NOMO-1 treated with dmso at 0.1 percent for 144 hours (cell line): Measurements from ENCODE around the gene SFTPD.

Source experiments
- DNase-seq: peaks from one replicate; lab custom pipeline; 2025; ENCODE audit not compliant: unreplicated experiment; lab: John Stamatoyannopoulos, UW

SFTPD gene

DNA sequence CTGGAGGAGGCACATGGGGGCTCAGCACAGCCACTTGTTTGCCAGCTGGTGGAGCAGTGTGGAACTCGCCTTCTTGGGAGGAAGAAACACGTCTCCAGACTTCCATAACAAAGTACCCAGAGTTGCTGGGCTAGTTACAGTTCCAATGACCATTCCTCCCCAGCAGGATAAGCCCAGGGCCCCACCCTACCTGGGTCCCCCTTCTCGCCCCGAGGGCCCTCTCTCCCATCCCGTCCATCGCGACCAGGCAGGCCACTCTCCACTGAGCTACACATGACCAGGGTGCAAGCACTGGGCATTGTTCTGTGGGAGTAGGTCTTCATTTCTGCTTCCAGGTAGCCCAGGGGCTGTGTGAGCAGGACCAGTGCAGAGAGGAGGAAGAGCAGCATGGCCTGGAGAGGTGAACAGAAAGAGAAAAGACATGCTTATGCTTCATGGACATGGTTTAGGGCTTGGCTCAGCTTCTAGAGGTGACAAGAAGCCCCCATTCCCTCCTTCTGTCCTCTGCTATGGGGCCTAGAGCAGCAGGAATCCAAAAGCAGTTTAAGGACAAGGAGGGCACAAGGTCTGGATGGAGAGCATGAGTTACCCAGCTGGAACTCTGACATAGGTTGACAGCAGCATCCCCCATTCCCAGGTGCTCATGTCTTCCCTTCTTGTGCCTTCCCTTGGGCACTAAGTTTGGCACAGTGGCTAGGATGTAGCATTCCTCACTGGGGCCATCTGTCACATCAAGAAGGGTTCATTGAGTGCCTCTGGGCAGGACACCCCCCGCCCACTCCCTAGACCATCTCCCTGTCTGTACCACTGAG lies 2.4 kb downstream of the SFTPD start:
- no peak for DNase-seq

- no peak for DNase-seq
Observed at GRCh38 chr10:79944428-79945395, 4.2 kb downstream of the SFTPD start.

GRCh38 chr10:79943871-79944270 lies 5.0 kb downstream of the SFTPD start:
- no peak for DNase-seq

DNA sequence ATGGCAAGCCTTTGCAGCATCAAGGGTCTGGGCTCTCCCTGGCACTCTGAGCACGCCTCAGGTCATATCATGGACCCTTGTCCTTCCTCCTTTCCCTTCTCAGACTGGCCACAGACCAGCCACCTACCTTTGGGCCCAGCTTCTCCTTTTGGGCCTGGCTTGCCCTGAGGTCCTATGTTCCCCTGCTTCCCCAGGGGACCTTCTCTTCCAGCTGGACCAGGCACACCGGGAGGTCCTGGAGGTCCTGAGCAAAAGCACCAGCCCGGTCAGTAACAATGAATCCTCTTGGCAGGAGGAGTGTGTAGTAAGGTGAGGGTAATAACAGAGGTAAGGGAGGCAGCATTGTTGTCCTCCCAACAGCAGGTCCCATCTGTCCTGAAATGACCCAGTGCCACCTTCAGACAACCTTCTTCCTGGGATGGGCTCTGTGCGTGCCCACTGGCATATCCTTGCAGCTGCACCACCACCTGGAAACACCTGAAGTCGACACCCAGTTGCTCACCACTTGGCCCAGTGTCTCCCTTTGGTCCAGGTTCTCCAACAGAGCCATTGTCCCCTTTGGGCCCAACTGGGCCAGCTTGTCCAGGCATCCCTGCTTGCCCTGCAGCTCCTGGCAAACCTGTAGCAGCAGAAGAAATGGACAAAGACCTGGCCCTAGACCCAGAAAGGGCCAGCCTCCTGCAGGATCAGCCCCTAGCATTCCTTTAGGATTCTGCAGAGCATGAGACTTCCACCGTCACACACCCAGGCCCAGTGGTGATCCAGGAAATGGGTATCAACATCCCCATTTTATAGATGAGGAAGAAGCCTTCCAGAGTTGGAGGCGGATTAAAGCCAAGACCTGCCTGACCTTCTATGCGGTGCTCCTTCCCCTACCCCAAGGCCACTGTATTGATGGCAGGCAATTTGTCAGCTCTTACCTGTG lies 6.4 kb downstream of the SFTPD start:
- no peak for DNase-seq

- no peak for DNase-seq
Observed at GRCh38 chr10:79941585-79942210, 7.2 kb downstream of the SFTPD start.

GRCh38 chr10:79941146-79941545 lies 7.8 kb downstream of the SFTPD start:
- DNase-seq, result no peak

GRCh38 chr10:79940431-79940830 lies 8.5 kb downstream of the SFTPD start:
- DNase-seq, result no peak

GRCh38 chr10:79939969-79940368 lies 8.9 kb downstream of the SFTPD start:
- DNase-seq, result no peak

DNA sequence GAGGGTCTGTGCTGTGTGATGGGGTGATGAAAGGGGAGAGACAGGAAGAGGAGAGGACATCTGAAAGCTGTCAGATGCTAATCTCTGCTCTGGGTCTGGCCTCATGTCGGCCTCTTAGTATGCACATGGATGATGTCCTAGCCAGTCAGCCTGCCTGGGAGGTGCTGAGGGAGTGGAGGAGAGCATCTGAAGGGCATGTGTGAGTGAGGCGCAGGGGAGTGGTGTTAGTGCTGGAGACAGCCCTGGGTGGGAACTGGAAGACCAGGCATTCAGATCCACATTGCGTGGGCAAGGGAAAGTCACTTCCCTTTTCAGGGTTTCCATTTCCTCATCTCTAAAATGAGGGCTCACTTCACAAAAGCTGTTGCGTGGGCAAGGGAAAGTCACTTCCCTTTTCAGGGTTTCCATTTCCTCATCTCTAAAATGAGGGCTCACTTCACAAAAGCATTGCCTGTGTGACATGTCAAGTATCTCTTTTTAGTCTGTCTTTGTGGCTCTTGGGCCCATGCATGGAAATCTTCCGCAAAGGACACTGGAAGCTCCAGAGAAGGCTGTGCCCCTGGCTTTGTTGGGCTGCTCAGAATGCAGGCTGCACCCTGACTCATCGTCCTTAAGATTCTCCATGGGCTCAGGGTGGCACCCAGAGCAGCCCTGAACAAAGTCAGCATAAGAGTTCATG lies 10.0 kb downstream of the SFTPD start:
- DNase-seq, result peak; percentile 83

GRCh38 chr10:79937701-79938151 lies 11.2 kb downstream of the SFTPD start:
- no peak for DNase-seq

GRCh38 chr10:79936625-79937615 lies 12.0 kb downstream of the SFTPD start:
- DNase-seq, result no peak

GRCh38 chr10:79933961-79934360 lies 14.9 kb downstream of the SFTPD start:
- DNase-seq, result no peak

GRCh38 chr10:79932841-79933379 lies 16.0 kb downstream of the SFTPD start:
- DNase-seq, result no peak

GRCh38 chr10:79932307-79932706 lies 16.6 kb downstream of the SFTPD start:
- no peak for DNase-seq

- DNase-seq, result no peak
Observed at GRCh38 chr10:79930751-79931150, 18.2 kb downstream of the SFTPD start.

DNA sequence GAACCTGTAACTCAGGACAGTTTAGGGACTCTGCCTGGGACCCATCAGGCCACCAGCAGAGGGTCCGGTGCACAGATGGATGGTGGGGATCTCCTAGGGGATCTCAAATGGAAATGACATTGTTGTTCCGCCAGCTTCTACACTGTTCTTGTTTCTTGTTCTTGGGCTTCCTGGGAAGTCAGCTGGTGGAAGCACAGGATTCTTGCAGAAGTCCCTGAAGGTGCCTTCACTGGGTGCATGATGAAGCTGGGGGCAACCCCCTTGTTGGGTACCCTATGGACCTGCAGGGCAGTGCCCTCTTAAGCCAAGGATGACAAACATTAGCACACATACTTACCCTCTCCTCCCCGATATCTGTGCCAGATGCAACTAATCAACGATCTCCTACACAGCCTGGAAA lies 18.6 kb downstream of the SFTPD start:
- DNase-seq, result no peak

- peak; percentile 11 for DNase-seq
Observed at GRCh38 chr10:79929409-79929904, 19.4 kb downstream of the SFTPD start.

DNA sequence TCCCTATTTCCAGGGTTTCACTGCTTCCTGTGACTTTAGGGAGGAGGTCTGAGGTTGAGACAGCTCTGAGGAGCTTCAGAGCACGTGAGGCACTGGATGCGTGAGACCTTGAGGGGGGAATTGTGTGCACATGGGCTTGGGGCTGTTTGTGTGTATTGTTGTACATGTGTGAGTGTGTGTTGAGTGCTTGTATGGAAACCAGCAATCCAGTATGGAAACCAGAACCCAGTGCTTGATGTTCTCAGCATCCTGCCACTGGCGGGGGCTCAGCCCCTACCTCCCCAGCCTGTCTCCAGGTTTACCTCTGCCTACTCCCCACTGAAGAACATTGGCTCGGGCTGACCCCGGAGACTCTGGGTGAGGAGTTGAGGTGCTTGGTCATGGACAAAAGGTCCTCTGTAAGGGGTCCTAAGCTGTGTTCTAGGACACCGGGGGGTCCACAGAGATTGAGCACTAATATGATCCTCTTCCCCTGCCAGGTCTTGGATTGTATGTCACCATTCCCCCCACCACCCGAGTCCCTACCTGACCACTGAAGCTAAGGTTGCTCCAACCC lies 20.8 kb downstream of the SFTPD start:
- no peak for DNase-seq
